Lung (tissue), 12 donors: ENCODE measurements around the gene SLC5A6. TPM values are rescaled to one million over a fixed set of nuclear protein-coding genes. Genes with fewer than 3 reads are reported as not detected.

Experiments
- ATAC-seq: fragments of 200-7000 bp; cut with Tn5 transposase; one replicate; pipeline ENCODE4 v1.9.1; 2020; ENCODE audit warnings: moderate number of reproducible peaks; ENCODE audit not compliant: insufficient read depth, low FRiP score
- DNase-seq, 3 donors: peaks; one replicate each; pipeline ENCODE4 v3.0.0-alpha.2; 2013 to 2017
- H3K27ac ChIP-seq, 2 donors: one replicate each; pipeline ENCODE4 v1.5.1; 2013; ENCODE audit warnings: mild to moderate bottlenecking in 2 of 2, moderate library complexity in 2 of 2, control low read depth in 1 of 2, inconsistent platforms in 1 of 2, low read depth in 1 of 2, low read length in 1 of 2
- H3K27me3 ChIP-seq, 3 donors: one replicate each; pipeline ENCODE4 v1.5.1; 2013; ENCODE audit warnings: low read length in 2 of 3; ENCODE audit not compliant: control insufficient read depth in 3 of 3, insufficient read depth in 3 of 3
- H3K36me3 ChIP-seq, 4 donors: one replicate each; pipeline ENCODE4 v1.5.1; 2013; ENCODE audit warnings: low read length in 4 of 4, mild to moderate bottlenecking in 1 of 4, moderate library complexity in 1 of 4; ENCODE audit not compliant: control insufficient read depth in 4 of 4, insufficient read depth in 4 of 4
- H3K4me1 ChIP-seq, 5 donors: one replicate each; pipeline ENCODE4 v1.5.1; 2013; ENCODE audit warnings: low read length in 5 of 5, mild to moderate bottlenecking in 2 of 5, moderate library complexity in 1 of 5; ENCODE audit not compliant: control insufficient read depth in 5 of 5, insufficient read depth in 5 of 5
- H3K4me3 ChIP-seq: one replicate; pipeline ENCODE4 v1.5.1; 2013; ENCODE audit warnings: mild to moderate bottlenecking, control low read depth, moderate library complexity
- H3K9ac ChIP-seq, 2 donors: one replicate each; pipeline ENCODE4 v1.5.1; 2013; ENCODE audit warnings: low read length in 2 of 2, control low read depth in 1 of 2; ENCODE audit not compliant: insufficient read depth in 1 of 2
- H3K9me3 ChIP-seq, 4 donors: one replicate each; pipeline ENCODE4 v1.5.1; 2013; ENCODE audit warnings: low read length in 3 of 4, mild to moderate bottlenecking in 1 of 4, moderate library complexity in 1 of 4; ENCODE audit not compliant: control insufficient read depth in 4 of 4, insufficient read depth in 3 of 4
- CTCF ChIP-seq: IDR thresholded peaks from 2 replicates; pipeline ENCODE4 v1.5.1; 2012; ENCODE audit warnings: mild to moderate bottlenecking; ENCODE audit errors: control extremely low read depth, extremely low read depth
- WGBS, 2 donors: extraction: QIAGEN DNeasy Blood & Tissue Kit; methylation state at CpG; one replicate each; pipeline ENCODE4 v1.1.7; 2013; 5-methylcytosine and 5-hydroxymethylcytosine counted together
- polyA plus RNA-seq, 2 donors: library from polyadenylated mRNA; stranded (reverse); fragments of 200-250 nt; gene quantifications; one replicate each; pipeline ENCODE4 v1.2.1, GENCODE V29; 2013
- total RNA-seq, 2 donors: library from RNA; depleted of rRNA in 1 of 2; stranded (reverse); fragments of >200 nt in 1 of 2; gene quantifications; one replicate each; pipeline ENCODE4 v1.2.1, GENCODE V29; 2014 to 2021
- donor health status: control.
- donor health status: control.
- donor health status: Bipolar disorder and iron deficiency.
- donor health status: healthy.
- donor health status: DM: yes; HTN: yes; CAD: no.

SLC5A6 gene
- total and polyA plus RNA-seq, 4 donors = 12.1 to 33.1 (median 23.9) TPM

GRCh38 chr2:27175330-27175729 lies 36.7 kb downstream of the SLC5A6 start:
- H3K9me3 ChIP-seq = no peaks in the 10 kb centered on the region
- H3K27ac ChIP-seq = no peak overlapping the region
- no peaks in the 10 kb centered on the region for H3K4me1 ChIP-seq
- TF ChIP-seq CTCF = no peak
- no peaks in the 10 kb centered on the region for H3K36me3 ChIP-seq
- no peak overlapping the region for H3K9ac ChIP-seq
- DNase-seq = peak in 1 of 3 donors; percentile 28
- 56 to 67% methylated on average over 8 of the region's 8 CpGs for WGBS, 2 donors
- H3K4me3 ChIP-seq = no peak overlapping the region
- H3K27me3 ChIP-seq = peaks cover 0 to 27% (median 10%) of the 10 kb centered on the region in 3 donors
- ATAC-seq = no peak

- 76 to 78% methylated on average over 6 of the region's 6 CpGs for WGBS, 2 donors
- TF ChIP-seq CTCF = no peak
- no peak overlapping the region for H3K4me3 ChIP-seq
- H3K27ac ChIP-seq = no peak overlapping the region
- no peak for ATAC-seq
- no peaks in the 10 kb centered on the region for H3K9me3 ChIP-seq
- H3K4me1 ChIP-seq = peaks cover 0 to 4% (median 0%) of the 10 kb centered on the region in 5 donors
- H3K36me3 ChIP-seq = no peaks in the 10 kb centered on the region
- no peak for DNase-seq
- peaks cover 0 to 27% (median 13%) of the 10 kb centered on the region in 3 donors for H3K27me3 ChIP-seq
- H3K9ac ChIP-seq = no peak overlapping the region
Measured at GRCh38 chr2:27174638-27175037, 37.4 kb downstream of the SLC5A6 start.

DNA sequence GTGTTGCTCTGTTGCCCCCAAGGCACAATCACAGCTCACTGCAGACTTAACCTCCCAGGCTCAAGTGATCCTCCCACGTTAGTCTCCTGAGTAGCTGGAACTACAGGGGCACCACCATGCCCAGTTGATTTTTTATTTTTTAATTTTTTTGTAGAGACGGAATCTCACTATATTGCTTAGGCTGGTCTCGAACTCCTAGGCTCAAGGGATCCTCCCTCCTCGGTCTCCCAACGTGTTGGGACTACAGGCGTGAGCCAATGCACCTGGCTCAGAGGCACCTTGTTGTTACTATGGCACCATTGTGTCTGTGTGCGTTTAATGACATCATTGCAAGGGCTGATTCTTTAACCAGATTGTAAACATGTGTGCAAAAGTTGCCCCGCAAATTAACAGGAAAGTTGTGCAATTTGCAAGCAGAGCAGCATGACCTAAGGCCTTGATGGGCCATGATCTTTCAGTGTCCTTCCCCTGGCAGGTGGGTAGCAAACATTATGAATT lies 40.7 kb downstream of the SLC5A6 start:
- no peak for TF ChIP-seq CTCF
- peaks cover 0 to 4% (median 0%) of the 10 kb centered on the region in 5 donors for H3K4me1 ChIP-seq
- H3K9me3 ChIP-seq = no peaks in the 10 kb centered on the region
- no peak overlapping the region for H3K9ac ChIP-seq
- WGBS, 2 donors = 73 to 76% methylated on average over 8 of the region's 8 CpGs
- H3K27me3 ChIP-seq = peaks cover 0 to 27% (median 9%) of the 10 kb centered on the region in 3 donors
- no peak overlapping the region for H3K27ac ChIP-seq
- H3K4me3 ChIP-seq = no peak overlapping the region
- DNase-seq = no peak
- H3K36me3 ChIP-seq = no peaks in the 10 kb centered on the region
- ATAC-seq = no peak
